Hematopoietic multipotent progenitor cell treated with erythropoietin and hydrocortisone succinate and interleukin-3 and kit ligand, for 17 days (in vitro differentiated cells): ENCODE results near the gene IFFO2.

Experiments
- DNase-seq: peaks from one replicate; pipeline ENCODE4 v3.0.0-alpha.2; 2015; ENCODE audit warnings: low spot score

Gene IFFO2

GRCh38 chr1:18972531-18972930 lies 16.1 kb upstream of the IFFO2 start:
- no peak for DNase-seq

DNA sequence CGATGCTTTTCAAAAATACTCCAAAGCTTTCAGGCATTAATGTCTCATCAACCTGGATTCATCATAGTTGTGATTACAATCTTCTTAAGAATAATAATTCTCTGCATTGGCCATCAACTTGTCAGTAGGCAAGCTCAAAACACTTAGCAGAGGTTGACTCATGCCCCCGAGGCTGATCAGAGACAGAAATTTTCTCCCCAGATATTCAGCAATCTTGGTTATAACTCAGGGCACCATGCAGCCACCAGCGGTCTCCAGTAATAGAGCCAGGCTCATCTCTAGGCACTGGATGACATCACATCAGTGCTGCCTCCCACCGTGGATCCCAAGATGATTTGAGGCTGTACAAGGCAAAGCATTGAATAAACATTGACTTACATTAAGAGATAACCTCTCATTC lies 14.3 kb upstream of the IFFO2 start:
- DNase-seq = no peak

DNA sequence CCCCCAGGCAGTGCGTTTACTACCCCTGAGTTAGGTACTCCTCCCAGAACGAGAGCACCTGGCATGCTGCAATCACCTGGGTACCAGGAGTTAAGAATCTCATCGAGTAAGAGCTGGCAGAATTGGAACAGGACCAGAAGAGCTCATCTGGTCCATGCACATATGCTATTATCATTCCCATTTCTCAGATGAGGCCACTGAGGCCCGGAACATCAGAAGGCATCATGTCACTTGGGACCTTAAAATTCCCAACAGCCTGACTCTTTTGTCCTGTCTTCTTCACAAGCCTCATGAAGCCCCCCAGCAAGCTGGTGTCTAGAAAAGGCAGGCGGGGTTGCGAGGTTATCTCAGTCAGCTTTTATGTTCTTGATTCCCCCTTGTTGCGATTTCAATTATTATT lies 13.9 kb upstream of the IFFO2 start:
- DNase-seq = no peak

GRCh38 chr1:18967066-18967690 lies 10.7 kb upstream of the IFFO2 start:
- no peak for DNase-seq

DNA sequence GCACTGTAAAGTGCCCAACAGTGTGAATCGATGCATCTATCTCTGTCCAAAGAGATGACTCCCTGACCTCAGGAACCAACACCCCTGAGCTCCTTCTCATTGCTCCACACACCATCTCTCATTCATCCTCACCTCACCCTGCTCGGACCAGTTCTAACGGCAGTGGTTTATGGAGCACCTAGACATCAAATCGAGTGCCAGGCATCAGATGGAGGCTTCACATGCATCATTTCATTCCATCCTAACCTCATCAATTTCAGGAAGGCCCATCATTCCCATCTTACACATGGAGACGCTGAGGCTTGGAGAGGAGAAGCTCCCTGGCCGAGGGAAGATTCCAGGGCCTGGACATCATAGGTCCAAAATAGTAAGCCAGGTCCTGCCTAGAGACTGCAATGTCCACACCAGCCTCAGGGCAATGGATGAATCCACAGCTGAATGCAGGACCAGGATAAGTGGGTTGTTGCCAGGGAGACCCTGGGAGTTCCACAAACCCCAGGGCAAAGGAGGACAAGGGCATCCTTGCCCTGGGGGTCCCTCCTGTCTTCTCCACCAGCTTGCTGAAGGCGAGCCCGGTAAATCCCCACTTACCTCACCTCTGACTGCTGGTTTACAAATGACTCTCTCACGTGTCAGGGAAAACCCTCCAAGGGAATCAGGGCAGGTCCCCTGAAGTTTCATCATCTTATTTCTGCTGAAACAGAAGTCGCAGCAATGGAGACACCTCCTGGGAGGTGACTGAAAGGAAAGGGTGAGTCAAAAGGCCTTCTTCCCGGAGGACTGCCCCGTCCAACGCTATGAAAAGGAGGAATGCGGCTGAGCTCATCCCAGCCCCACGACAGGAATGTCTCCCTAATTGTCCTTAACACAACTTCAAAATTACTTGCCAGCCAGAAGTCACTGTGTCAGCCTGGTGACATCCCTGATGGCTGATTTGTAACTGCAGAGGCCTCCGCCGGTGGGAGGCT lies 9.0 kb upstream of the IFFO2 start:
- no peak for DNase-seq

- no peak for DNase-seq
Measured at GRCh38 chr1:18963968-18964367, 7.5 kb upstream of the IFFO2 start.

GRCh38 chr1:18962855-18963737 lies 6.6 kb upstream of the IFFO2 start:
- DNase-seq = no peak

DNA sequence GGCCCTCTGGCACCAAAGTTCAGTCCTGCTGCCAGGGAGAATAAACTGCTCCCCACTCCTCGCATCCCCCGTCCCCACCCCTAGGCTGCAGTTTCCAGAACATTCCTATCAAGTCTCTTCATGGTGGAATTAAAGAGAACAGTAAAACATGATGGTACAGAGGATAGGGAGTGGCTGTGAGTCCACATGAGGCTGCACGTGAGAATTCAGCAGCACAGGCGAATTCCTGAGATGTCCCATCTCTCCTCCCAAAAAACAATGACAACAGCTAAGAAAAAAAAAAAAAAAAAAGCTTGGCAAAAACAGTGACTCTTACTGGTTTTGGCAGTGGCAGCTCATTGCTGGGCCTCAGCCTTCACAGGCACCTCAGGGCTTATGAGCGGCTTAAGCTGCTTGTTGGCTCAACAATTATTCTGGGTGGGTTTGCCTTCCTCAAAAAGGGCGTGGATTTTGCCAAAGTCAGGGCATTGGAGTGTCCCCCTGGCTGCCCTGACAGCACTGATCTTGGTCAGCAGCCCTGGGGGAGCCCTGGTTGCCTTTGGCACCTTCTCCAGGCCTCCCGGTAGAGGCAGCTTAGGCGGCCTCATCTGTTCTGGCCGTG lies 5.7 kb upstream of the IFFO2 start:
- no peak for DNase-seq

DNA sequence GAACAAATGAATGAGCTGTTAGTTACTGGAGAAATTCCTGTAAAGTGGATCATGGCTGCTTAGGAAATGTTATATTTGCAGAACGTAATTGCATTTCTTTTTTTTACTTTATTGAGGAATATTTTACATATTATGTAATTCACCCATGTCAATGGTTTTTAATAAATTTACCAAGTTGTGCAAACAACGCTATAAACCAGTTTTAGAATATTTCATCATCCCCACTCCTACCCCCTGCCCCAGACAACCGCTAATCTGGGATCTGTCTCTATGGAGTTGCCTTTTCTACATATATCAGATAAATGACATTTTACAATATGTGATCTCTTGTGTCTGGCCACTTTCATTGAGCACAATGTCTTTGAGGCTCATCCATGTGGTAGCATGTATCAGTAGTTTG lies 4.3 kb upstream of the IFFO2 start:
- no peak for DNase-seq

DNA sequence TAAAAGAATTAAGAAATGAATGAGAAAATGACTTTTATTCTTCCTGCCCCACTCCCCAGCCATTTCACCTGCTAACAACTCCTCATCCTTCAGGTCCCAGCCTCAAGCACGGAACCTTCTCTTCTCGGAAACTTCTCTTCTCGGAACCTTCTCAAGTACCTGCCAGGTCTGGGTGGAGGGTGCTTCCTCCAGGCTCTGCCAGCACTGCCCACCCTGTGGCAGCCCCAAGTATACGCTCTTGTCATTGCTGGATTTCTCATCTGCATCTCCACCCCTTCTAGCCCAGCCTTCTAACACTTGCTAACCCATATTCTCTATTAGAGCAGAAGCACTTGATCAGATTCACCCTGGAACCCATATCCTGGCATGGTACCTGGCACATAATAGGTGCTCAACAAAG lies 3.9 kb upstream of the IFFO2 start:
- DNase-seq = no peak

GRCh38 chr1:18959591-18959990 lies 3.1 kb upstream of the IFFO2 start:
- no peak for DNase-seq

- DNase-seq = no peak
Measured at GRCh38 chr1:18957532-18958300, 1.2 kb upstream of the IFFO2 start.

DNA sequence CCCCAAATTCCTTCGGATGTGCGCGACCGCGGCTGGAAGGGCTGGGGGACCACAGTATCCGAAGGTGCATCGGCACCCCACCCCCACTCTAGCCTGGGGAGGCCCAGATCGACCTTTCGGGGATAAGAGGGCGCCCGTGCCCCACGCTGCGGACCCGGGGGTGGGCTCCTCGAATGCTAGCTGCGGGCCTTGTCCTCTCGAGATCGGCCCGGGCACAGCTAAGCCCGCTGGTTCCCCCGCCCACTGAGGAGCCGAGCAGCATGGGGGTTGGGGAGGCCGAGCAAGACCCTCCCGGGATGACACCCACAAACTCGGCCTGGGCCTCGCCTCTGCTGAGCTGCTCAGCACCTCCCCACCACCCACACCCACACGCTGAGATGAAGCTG lies 653 bp upstream of the IFFO2 start:
- DNase-seq = no peak

GRCh38 chr1:18955441-18956192 lies 859 bp downstream of the IFFO2 start:
- no peak for DNase-seq

- DNase-seq = no peak
Measured at GRCh38 chr1:18955131-18955440, 1.4 kb downstream of the IFFO2 start.

- DNase-seq = no peak
Measured at GRCh38 chr1:18954270-18955071, 2.0 kb downstream of the IFFO2 start.

GRCh38 chr1:18953731-18954231 lies 2.7 kb downstream of the IFFO2 start:
- no peak for DNase-seq

- no peak for DNase-seq
Measured at GRCh38 chr1:18951818-18952391, 4.6 kb downstream of the IFFO2 start.

GRCh38 chr1:18951416-18951815 lies 5.1 kb downstream of the IFFO2 start:
- no peak for DNase-seq
